ENCODE measurements around the gene ERLIN1. TPM values are rescaled to one million over a fixed set of nuclear protein-coding genes. Genes with fewer than 3 reads are reported as not detected.
A peak's percentile ranks its signal among the peaks of the same experiment; 100 is the strongest.

ERLIN1 gene
- total and polyA plus RNA-seq, 4 donors: 5.8 to 38.1 (median 27.3) TPM

GRCh38 chr10:100172349-100172748 lies 13.5 kb downstream of the ERLIN1 start:
- Histone ChIP-seq H3K36me3 (ENCODE audit: control insufficient read depth in 4 of 4, insufficient read depth in 4 of 4, low read length in 4 of 4) (peaks cover 11 to 37% (median 33%) of the 10 kb centered on the region in 4 donors), H3K4me1 (ENCODE audit: control insufficient read depth in 5 of 5, insufficient read depth in 5 of 5, low read length in 5 of 5) (no peaks in the 10 kb centered on the region), H3K9me3 (ENCODE audit: control insufficient read depth in 4 of 4, insufficient read depth in 3 of 4, low read length in 3 of 4) (peaks cover 0 to 5% (median 0%) of the 10 kb centered on the region in 4 donors), H3K27me3 (ENCODE audit: control insufficient read depth in 3 of 3, insufficient read depth in 3 of 3, low read length in 2 of 3) (no peaks in the 10 kb centered on the region), H3K4me3 (no peak overlapping the region), H3K9ac (ENCODE audit: insufficient read depth in 1 of 2, low read length in 2 of 2) (no peak overlapping the region), H3K27ac (ENCODE audit: low read depth in 1 of 2, low read length in 1 of 2) (no peak overlapping the region)
- WGBS, 2 donors: 89 to 94% methylated on average over 1 of the region's 1 CpG
- DNase-seq: no peak
- TF ChIP-seq, protein P1, sequence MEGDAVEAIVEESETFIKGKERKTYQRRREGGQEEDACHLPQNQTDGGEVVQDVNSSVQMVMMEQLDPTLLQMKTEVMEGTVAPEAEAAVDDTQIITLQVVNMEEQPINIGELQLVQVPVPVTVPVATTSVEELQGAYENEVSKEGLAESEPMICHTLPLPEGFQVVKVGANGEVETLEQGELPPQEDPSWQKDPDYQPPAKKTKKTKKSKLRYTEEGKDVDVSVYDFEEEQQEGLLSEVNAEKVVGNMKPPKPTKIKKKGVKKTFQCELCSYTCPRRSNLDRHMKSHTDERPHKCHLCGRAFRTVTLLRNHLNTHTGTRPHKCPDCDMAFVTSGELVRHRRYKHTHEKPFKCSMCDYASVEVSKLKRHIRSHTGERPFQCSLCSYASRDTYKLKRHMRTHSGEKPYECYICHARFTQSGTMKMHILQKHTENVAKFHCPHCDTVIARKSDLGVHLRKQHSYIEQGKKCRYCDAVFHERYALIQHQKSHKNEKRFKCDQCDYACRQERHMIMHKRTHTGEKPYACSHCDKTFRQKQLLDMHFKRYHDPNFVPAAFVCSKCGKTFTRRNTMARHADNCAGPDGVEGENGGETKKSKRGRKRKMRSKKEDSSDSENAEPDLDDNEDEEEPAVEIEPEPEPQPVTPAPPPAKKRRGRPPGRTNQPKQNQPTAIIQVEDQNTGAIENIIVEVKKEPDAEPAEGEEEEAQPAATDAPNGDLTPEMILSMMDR (IDR thresholded peaks at IDR 0.05; ENCODE audit: control extremely low read depth, extremely low read depth): no peak
- no peak for ATAC-seq (ENCODE audit: insufficient read depth, low FRiP score)

DNA sequence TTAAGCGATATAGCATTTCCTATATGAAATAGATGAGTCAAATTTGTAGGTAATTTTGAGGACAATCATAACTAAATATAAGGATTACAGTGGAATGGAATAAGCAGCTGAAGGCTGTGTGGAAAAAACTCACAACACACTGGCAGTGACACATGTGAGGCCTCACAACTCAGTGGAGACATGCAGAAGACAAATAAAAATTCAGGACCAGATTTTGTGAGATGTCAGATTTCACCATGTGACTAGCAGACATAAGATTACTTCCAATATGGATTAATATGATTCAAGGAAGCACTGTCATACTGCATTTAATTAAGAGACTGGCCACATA lies 17.6 kb downstream of the ERLIN1 start:
- Histone ChIP-seq H3K9ac (ENCODE audit: insufficient read depth in 1 of 2, low read length in 2 of 2) (no peak overlapping the region), H3K4me1 (ENCODE audit: control insufficient read depth in 5 of 5, insufficient read depth in 5 of 5, low read length in 5 of 5) (no peaks in the 10 kb centered on the region), H3K9me3 (ENCODE audit: control insufficient read depth in 4 of 4, insufficient read depth in 3 of 4, low read length in 3 of 4) (peaks cover 0 to 5% (median 0%) of the 10 kb centered on the region in 4 donors), H3K27me3 (ENCODE audit: control insufficient read depth in 3 of 3, insufficient read depth in 3 of 3, low read length in 2 of 3) (no peaks in the 10 kb centered on the region), H3K4me3 (no peak overlapping the region), H3K36me3 (ENCODE audit: control insufficient read depth in 4 of 4, insufficient read depth in 4 of 4, low read length in 4 of 4) (peaks cover 12 to 28% (median 16%) of the 10 kb centered on the region in 4 donors), H3K27ac (ENCODE audit: low read depth in 1 of 2, low read length in 1 of 2) (no peak overlapping the region)
- DNase-seq (no peak), ATAC-seq (ENCODE audit: insufficient read depth, low FRiP score) (no peak)
- TF ChIP-seq, protein P1 (IDR thresholded peaks at IDR 0.05; ENCODE audit: control extremely low read depth, extremely low read depth): no peak
- whole genome bisulfite sequencing, 2 donors: 76 to 85% methylated on average over 1 of the region's 1 CpG

- Histone ChIP-seq H3K27me3 (ENCODE audit: control insufficient read depth in 3 of 3, insufficient read depth in 3 of 3, low read length in 2 of 3) (no peaks in the 10 kb centered on the region), H3K4me1 (ENCODE audit: control insufficient read depth in 5 of 5, insufficient read depth in 5 of 5, low read length in 5 of 5) (no peaks in the 10 kb centered on the region), H3K9me3 (ENCODE audit: control insufficient read depth in 4 of 4, insufficient read depth in 3 of 4, low read length in 3 of 4) (peaks cover 0 to 3% (median 0%) of the 10 kb centered on the region in 4 donors), H3K4me3 (no peak overlapping the region), H3K27ac (ENCODE audit: low read depth in 1 of 2, low read length in 1 of 2) (peak overlapping the region in 1 of 2 donors; percentile 45), H3K9ac (ENCODE audit: insufficient read depth in 1 of 2, low read length in 2 of 2) (no peak overlapping the region), H3K36me3 (ENCODE audit: control insufficient read depth in 4 of 4, insufficient read depth in 4 of 4, low read length in 4 of 4) (peaks cover 9 to 22% (median 12%) of the 10 kb centered on the region in 4 donors)
- no peak for ATAC-seq (ENCODE audit: insufficient read depth, low FRiP score)
- 52 to 56% methylated on average over 5 of the region's 5 CpGs for WGBS, 2 donors
- TF ChIP-seq, protein P1 (IDR thresholded peaks at IDR 0.05; ENCODE audit: control extremely low read depth, extremely low read depth): no peak
- no peak for DNase-seq
These were observed 18.1 kb downstream of the ERLIN1 start for GRCh38 chr10:100167553-100168312.
